ENCODE measurements around the gene HTR4. TPM values are rescaled to one million over a fixed set of nuclear protein-coding genes. Genes with fewer than 3 reads are reported as not detected.

Gene HTR4
- total RNA-seq, 2 donors from 2014 or later, result not detected

GRCh38 chr5:148436029-148436428, 218.3 kb downstream of the HTR4 start:
- no peak overlapping the region for H3K4me3 ChIP-seq (ENCODE audit: low read length)
- Mint-ChIP-seq H3K27me3 (ENCODE audit: insufficient read depth) (no peaks in the 10 kb centered on the region), H3K27ac (no peak overlapping the region), H3K4me3 (no peak overlapping the region), H3K36me3 (ENCODE audit: low read depth) (peaks cover 60% of the 10 kb centered on the region), H3K9me3 (no peaks in the 10 kb centered on the region), H3K4me1 (peaks cover 6% of the 10 kb centered on the region)
- H3K27ac ChIP-seq (ENCODE audit: low read depth, low read length), result no peak overlapping the region
- H3K27me3 ChIP-seq (ENCODE audit: control insufficient read depth, insufficient read depth, low read length, poor library complexity, severe bottlenecking), result no peaks in the 10 kb centered on the region
- no peak for TF ChIP-seq CTCF (conservative IDR thresholded peaks at IDR 0.05)
- H3K9ac ChIP-seq (ENCODE audit: extremely low read depth, low read length, poor library complexity, severe bottlenecking), result no peak overlapping the region
- DNase-seq, result no peak
- H3K4me1 ChIP-seq (ENCODE audit: control insufficient read depth, insufficient read depth, low read length), result no peaks in the 10 kb centered on the region
- H3K9me3 ChIP-seq (ENCODE audit: control insufficient read depth, low read length), result no peaks in the 10 kb centered on the region
- H3K36me3 ChIP-seq (ENCODE audit: control insufficient read depth, insufficient read depth, low read length), result peaks cover 83% of the 10 kb centered on the region
- WGBS, 2 experiments (ENCODE audit: insufficient coverage in 1 of 2, insufficient read length in 1 of 2), result 100% methylated on average over 1 to 2 of the region's 3 CpGs

GRCh38 chr5:148433826-148434225, 220.5 kb downstream of the HTR4 start:
- Mint-ChIP-seq H3K27ac (no peak overlapping the region), H3K4me3 (no peak overlapping the region), H3K9me3 (no peaks in the 10 kb centered on the region), H3K36me3 (ENCODE audit: low read depth) (peaks cover 49% of the 10 kb centered on the region), H3K4me1 (peaks cover 6% of the 10 kb centered on the region), H3K27me3 (ENCODE audit: insufficient read depth) (no peaks in the 10 kb centered on the region)
- no peak overlapping the region for H3K4me3 ChIP-seq (ENCODE audit: low read length)
- no peaks in the 10 kb centered on the region for H3K4me1 ChIP-seq (ENCODE audit: control insufficient read depth, insufficient read depth, low read length)
- H3K36me3 ChIP-seq (ENCODE audit: control insufficient read depth, insufficient read depth, low read length), result peaks cover 74% of the 10 kb centered on the region
- no peak for DNase-seq
- H3K9ac ChIP-seq (ENCODE audit: extremely low read depth, low read length, poor library complexity, severe bottlenecking), result no peak overlapping the region
- no peak overlapping the region for H3K27ac ChIP-seq (ENCODE audit: low read depth, low read length)
- H3K9me3 ChIP-seq (ENCODE audit: control insufficient read depth, low read length), result no peaks in the 10 kb centered on the region
- TF ChIP-seq CTCF (conservative IDR thresholded peaks at IDR 0.05), result no peak
- WGBS, 2 experiments (ENCODE audit: insufficient coverage in 1 of 2, insufficient read length in 1 of 2), result 90% methylated on average over 3 of the region's 3 CpGs; no CpG with 5 or more reads in 1 of the 2 experiments
- no peaks in the 10 kb centered on the region for H3K27me3 ChIP-seq (ENCODE audit: control insufficient read depth, insufficient read depth, low read length, poor library complexity, severe bottlenecking)

Other genes with a start within 250 kb of the HTR4 start
- gene ADRB2, start 172.1 kb upstream of the HTR4 start, total RNA-seq, result under 1 TPM; 0.20 to 0.42 TPM

Data from endodermal cell (in vitro differentiated cells).